Measurements from ENCODE around the gene PSRC1.

GRCh38 chr1:109249654-109250401 lies 33.1 kb downstream of the PSRC1 start:
- no peak for TF ChIP-seq CTCF (IDR thresholded peaks at IDR 0.05)
- no peak for TF ChIP-seq ZFX (IDR thresholded peaks at IDR 0.05; ENCODE audit: borderline replicate concordance)

All from 22Rv1 (cell line).